ENCODE data around the gene KRT5.

DNA sequence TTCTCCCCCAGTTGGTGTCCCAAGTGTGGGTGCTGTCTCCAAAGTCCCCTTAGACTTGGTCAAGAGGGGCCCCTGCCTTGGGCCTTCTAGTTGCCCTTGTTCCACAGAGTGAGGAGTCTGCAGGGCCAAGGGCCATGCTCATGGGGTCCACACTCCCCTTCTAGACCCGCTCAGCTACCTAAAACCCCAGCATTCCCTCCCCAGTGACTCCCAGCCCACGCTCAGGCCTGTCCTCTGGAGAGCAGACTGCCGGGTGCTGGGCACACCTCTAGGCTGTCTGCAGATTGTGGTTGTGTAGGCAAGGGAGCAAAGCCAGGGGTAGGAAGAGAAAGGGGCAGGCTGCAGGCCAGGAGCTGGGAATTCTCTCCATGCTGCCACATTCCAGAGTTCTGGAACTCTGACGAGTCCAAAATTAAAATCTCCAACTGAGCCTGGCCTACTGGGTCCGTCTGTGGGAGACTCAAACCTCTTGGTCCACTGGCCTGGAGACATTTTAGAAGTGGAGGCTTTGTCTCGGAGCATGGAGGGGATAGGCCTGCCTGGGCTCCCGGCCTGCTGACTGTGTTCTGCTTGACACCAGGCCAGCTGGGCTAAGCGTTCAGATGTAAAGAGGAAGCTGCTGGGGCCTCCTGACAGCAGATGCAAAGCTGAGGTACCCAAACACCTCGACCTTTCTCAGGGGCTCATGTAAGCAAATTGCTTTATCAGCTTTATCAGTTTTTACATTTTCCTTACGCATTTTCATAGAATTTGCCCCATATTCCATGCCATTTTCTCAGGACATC is 13.7 kb upstream of the KRT5 start:
- TF ChIP-seq, protein P1, sequence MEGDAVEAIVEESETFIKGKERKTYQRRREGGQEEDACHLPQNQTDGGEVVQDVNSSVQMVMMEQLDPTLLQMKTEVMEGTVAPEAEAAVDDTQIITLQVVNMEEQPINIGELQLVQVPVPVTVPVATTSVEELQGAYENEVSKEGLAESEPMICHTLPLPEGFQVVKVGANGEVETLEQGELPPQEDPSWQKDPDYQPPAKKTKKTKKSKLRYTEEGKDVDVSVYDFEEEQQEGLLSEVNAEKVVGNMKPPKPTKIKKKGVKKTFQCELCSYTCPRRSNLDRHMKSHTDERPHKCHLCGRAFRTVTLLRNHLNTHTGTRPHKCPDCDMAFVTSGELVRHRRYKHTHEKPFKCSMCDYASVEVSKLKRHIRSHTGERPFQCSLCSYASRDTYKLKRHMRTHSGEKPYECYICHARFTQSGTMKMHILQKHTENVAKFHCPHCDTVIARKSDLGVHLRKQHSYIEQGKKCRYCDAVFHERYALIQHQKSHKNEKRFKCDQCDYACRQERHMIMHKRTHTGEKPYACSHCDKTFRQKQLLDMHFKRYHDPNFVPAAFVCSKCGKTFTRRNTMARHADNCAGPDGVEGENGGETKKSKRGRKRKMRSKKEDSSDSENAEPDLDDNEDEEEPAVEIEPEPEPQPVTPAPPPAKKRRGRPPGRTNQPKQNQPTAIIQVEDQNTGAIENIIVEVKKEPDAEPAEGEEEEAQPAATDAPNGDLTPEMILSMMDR (IDR thresholded peaks at IDR 0.05; ENCODE audit: extremely low read depth in 1 of 2, insufficient read depth in 1 of 2, low read depth in 1 of 2, low read length in 2 of 2), result no peak
- TF ChIP-seq POLR2A (IDR thresholded peaks at IDR 0.05; ENCODE audit: low read depth, low read length) (no peak), GATA2 (IDR thresholded peaks at IDR 0.05; ENCODE audit: insufficient read depth, insufficient read length, low read depth, low read length) (no peak), EZH2 (IDR thresholded peaks at IDR 0.05; ENCODE audit: borderline replicate concordance, low read depth, low read length, severe bottlenecking) (no peak), JUN (IDR thresholded peaks at IDR 0.05; ENCODE audit: borderline replicate concordance, insufficient read depth, insufficient read length, low read depth) (no peak)
- TF ChIP-seq, protein P2, sequence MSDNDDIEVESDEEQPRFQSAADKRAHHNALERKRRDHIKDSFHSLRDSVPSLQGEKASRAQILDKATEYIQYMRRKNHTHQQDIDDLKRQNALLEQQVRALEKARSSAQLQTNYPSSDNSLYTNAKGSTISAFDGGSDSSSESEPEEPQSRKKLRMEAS (IDR thresholded peaks at IDR 0.05; ENCODE audit: insufficient read depth, insufficient read length), result no peak
